ENCODE results near the gene OR6J1. TPM values are rescaled to one million over a fixed set of nuclear protein-coding genes. Genes with fewer than 3 reads are reported as not detected.
A peak's percentile ranks its signal among the peaks of the same experiment; 100 is the strongest.

OR6J1 gene
- total RNA-seq, 1 donor from 2014 or later, result not detected

GRCh38 chr14:22658946-22659345, 14.8 kb upstream of the OR6J1 start:
- H3K4me3 ChIP-seq, result no peak overlapping the region
- H3K27me3 ChIP-seq, result no peaks in the 10 kb centered on the region
- DNase-seq (ENCODE audit: extremely low spot score in 2 of 2), result no peak
- TF ChIP-seq POLR2AphosphoS5 (IDR thresholded peaks at IDR 0.05; ENCODE audit: insufficient read depth in 1 of 2, low read depth in 1 of 2), result no peak
- no peak for TF ChIP-seq POLR2A (IDR thresholded peaks at IDR 0.05)
- TF ChIP-seq CTCF (IDR thresholded peaks at IDR 0.05), result no peak
- no peaks in the 10 kb centered on the region for H3K4me1 ChIP-seq
- H3K36me3 ChIP-seq, result no peaks in the 10 kb centered on the region
- H3K27ac ChIP-seq, result no peak overlapping the region
- no peaks in the 10 kb centered on the region for H3K9me3 ChIP-seq
- intact Hi-C loops (cut with DNase I), result loop anchor here (5.0 to 10.0 kb wide), 2 partner anchors 84 to 272 kb away; no protein-coding TSS in a partner anchor

GRCh38 chr14:22657861-22658260, 13.7 kb upstream of the OR6J1 start:
- Histone ChIP-seq H3K36me3 (no peaks in the 10 kb centered on the region), H3K4me1 (no peaks in the 10 kb centered on the region), H3K4me3 (no peak overlapping the region), H3K27me3 (no peaks in the 10 kb centered on the region), H3K27ac (no peak overlapping the region), H3K9me3 (no peaks in the 10 kb centered on the region)
- no peak for TF ChIP-seq POLR2AphosphoS5 (IDR thresholded peaks at IDR 0.05; ENCODE audit: insufficient read depth in 1 of 2, low read depth in 1 of 2)
- intact Hi-C loops (cut with DNase I), result loop anchor here (5.0 to 10.0 kb wide), 2 partner anchors 83 to 271 kb away; no protein-coding TSS in a partner anchor
- peak in 1 of 2 donors; percentile 13 for DNase-seq (ENCODE audit: extremely low spot score in 2 of 2)

- peak in 1 of 2 donors; percentile 52 for DNase-seq (ENCODE audit: extremely low spot score in 2 of 2)
- no peak overlapping the region for H3K27ac ChIP-seq
- H3K9me3 ChIP-seq, result no peaks in the 10 kb centered on the region
- H3K4me3 ChIP-seq, result no peak overlapping the region
- no peaks in the 10 kb centered on the region for H3K4me1 ChIP-seq
- no peaks in the 10 kb centered on the region for H3K36me3 ChIP-seq
- TF ChIP-seq CTCF (IDR thresholded peaks at IDR 0.05), result no peak
- no peak for TF ChIP-seq POLR2AphosphoS5 (IDR thresholded peaks at IDR 0.05; ENCODE audit: insufficient read depth in 1 of 2, low read depth in 1 of 2)
- TF ChIP-seq POLR2A (IDR thresholded peaks at IDR 0.05), result no peak
- intact Hi-C loops (cut with DNase I), result loop anchor here (5.0 to 10.0 kb wide), 2 partner anchors 82 to 270 kb away; no protein-coding TSS in a partner anchor
- H3K27me3 ChIP-seq, result no peaks in the 10 kb centered on the region
These were observed 13.0 kb upstream of the OR6J1 start for GRCh38 chr14:22656945-22657731.

GRCh38 chr14:22656226-22656625, 12.1 kb upstream of the OR6J1 start:
- TF ChIP-seq POLR2A (IDR thresholded peaks at IDR 0.05), result no peak
- TF ChIP-seq POLR2AphosphoS5 (IDR thresholded peaks at IDR 0.05; ENCODE audit: insufficient read depth in 1 of 2, low read depth in 1 of 2), result no peak
- no peak for TF ChIP-seq CTCF (IDR thresholded peaks at IDR 0.05)
- Histone ChIP-seq H3K9me3 (no peaks in the 10 kb centered on the region), H3K36me3 (no peaks in the 10 kb centered on the region), H3K4me3 (no peak overlapping the region), H3K27me3 (no peaks in the 10 kb centered on the region), H3K27ac (no peak overlapping the region), H3K4me1 (no peaks in the 10 kb centered on the region)
- intact Hi-C loops (cut with DNase I), result loop anchor here (5.0 to 10.0 kb wide), 2 partner anchors 81 to 269 kb away; no protein-coding TSS in a partner anchor
- peak in 1 of 2 donors; percentile 60 for DNase-seq (ENCODE audit: extremely low spot score in 2 of 2)

GRCh38 chr14:22653012-22653621, 9.0 kb upstream of the OR6J1 start:
- intact Hi-C loops (cut with DNase I), result loop anchor here (5.0 to 10.0 kb wide), 2 partner anchors 78 to 754 kb away; partner anchors contain the start of gene MYH6
- H3K27ac ChIP-seq, result no peak overlapping the region
- no peaks in the 10 kb centered on the region for H3K36me3 ChIP-seq
- no peaks in the 10 kb centered on the region for H3K9me3 ChIP-seq
- no peak overlapping the region for H3K4me3 ChIP-seq
- DNase-seq (ENCODE audit: extremely low spot score in 2 of 2), result peak in 1 of 2 donors; percentile 77
- no peaks in the 10 kb centered on the region for H3K4me1 ChIP-seq
- no peaks in the 10 kb centered on the region for H3K27me3 ChIP-seq
- TF ChIP-seq POLR2A (IDR thresholded peaks at IDR 0.05), result no peak
- TF ChIP-seq CTCF (IDR thresholded peaks at IDR 0.05), result peak; percentile 43 to 75 (median 59)

All from vagina (tissue), 2 donors.